Tibial nerve (tissue), 3 donors: ENCODE data around the gene EML6.

ENCODE experiments used
- POLR2A ChIP-seq, 2 donors: fragments of 450-650 bp; IDR thresholded peaks; one replicate each; pipeline ENCODE4 v1.6.1; 2017; ENCODE audit warnings: antibody characterized with exemption in 2 of 2, mild to moderate bottlenecking in 2 of 2, moderate library complexity in 2 of 2
- TF ChIP-seq, protein P1 (sequence below), 5 experiments: fragments of 200-600 bp in 3 of 5; fragments of 450-650 bp in 2 of 5; sonication (generic) in 3 of 5; IDR thresholded peaks; one replicate each; pipeline ENCODE4 v1.5.1; 2016 to 2019; ENCODE audit warnings: antibody characterized with exemption in 5 of 5, mild to moderate bottlenecking in 3 of 5, moderate library complexity in 2 of 5

DNA sequence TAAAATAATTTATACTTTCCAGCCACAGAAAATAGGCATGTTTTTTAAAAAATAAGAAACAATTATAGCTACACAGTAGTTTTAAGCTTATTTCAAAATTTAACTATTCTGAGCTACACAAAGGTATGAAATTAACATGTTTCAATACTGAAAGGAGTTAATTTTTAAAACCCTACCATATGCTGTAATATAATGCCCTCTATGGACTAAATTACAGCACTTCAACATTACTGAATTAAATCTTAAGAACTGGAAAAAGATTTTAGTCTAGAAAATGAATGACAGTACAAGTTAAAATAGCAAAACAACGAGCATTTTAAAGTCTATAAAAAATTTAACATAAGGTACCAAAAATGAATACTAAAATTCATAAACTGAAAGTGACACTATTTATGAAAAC, 290.5 kb downstream of the EML6 start:
- TF ChIP-seq POLR2A (IDR thresholded peaks at IDR 0.05) = no peak
- TF ChIP-seq, protein P1, sequence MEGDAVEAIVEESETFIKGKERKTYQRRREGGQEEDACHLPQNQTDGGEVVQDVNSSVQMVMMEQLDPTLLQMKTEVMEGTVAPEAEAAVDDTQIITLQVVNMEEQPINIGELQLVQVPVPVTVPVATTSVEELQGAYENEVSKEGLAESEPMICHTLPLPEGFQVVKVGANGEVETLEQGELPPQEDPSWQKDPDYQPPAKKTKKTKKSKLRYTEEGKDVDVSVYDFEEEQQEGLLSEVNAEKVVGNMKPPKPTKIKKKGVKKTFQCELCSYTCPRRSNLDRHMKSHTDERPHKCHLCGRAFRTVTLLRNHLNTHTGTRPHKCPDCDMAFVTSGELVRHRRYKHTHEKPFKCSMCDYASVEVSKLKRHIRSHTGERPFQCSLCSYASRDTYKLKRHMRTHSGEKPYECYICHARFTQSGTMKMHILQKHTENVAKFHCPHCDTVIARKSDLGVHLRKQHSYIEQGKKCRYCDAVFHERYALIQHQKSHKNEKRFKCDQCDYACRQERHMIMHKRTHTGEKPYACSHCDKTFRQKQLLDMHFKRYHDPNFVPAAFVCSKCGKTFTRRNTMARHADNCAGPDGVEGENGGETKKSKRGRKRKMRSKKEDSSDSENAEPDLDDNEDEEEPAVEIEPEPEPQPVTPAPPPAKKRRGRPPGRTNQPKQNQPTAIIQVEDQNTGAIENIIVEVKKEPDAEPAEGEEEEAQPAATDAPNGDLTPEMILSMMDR (IDR thresholded peaks at IDR 0.05) = peak in 1 of 5 experiments; percentile 7
